Measurements from ENCODE around the gene NPY5R. TPM values are rescaled to one million over a fixed set of nuclear protein-coding genes. Genes with fewer than 3 reads are reported as not detected.

The NPY5R gene
- total RNA-seq, 1 experiment from 2014 or later = not detected

DNA sequence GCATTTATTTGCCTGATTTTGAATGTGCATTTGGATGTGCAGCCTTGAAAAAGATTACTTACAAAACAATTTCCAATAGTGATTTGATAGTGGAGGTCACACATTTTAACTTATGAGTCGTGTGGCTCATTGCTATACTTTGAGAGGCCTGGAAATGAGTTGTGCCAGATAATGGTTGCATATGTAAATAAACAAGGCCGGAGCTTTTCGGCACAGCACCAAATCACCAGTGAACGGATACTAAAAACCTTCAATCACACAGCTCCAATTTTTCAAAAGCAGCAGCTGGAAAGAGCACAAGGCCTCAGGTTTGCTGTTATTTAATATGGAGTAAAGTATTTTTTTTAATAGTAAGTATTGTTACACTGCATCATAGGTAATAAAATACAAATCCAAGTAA lies 57.2 kb downstream of the NPY5R start:
- no peaks in the 10 kb centered on the region for H3K36me3 Mint-ChIP-seq (ENCODE audit: insufficient read depth, unreplicated experiment)
- intact Hi-C loops (cut with micrococcal nuclease; ENCODE audit: unreplicated experiment) = no loop called here
- H3K27me3 Mint-ChIP-seq (ENCODE audit: insufficient read depth, unreplicated experiment) = no peaks in the 10 kb centered on the region
- Histone ChIP-seq H3K36me3 (ENCODE audit: control insufficient read depth, insufficient read depth, low read length) (no peaks in the 10 kb centered on the region), H3K4me1 (no peaks in the 10 kb centered on the region), H3K4me3 (ENCODE audit: low read depth, low read length) (no peak overlapping the region), H3K27me3 (replicated peaks; ENCODE audit: control insufficient read depth, insufficient read depth, low read length) (no peaks in the 10 kb centered on the region), H3K9me3 (no peaks in the 10 kb centered on the region)
- no peak for DNase-seq
- ChIA-PET POLR2A (no interaction called here), CTCF (no interaction called here)
- BruUV-seq (replicated peaks) = no TSS peak
- H3K4me3 Mint-ChIP-seq (ENCODE audit: unreplicated experiment) = no peak overlapping the region
- no peaks in the 10 kb centered on the region for H3K9me3 Mint-ChIP-seq (ENCODE audit: unreplicated experiment)
- TF ChIP-seq, protein P1, sequence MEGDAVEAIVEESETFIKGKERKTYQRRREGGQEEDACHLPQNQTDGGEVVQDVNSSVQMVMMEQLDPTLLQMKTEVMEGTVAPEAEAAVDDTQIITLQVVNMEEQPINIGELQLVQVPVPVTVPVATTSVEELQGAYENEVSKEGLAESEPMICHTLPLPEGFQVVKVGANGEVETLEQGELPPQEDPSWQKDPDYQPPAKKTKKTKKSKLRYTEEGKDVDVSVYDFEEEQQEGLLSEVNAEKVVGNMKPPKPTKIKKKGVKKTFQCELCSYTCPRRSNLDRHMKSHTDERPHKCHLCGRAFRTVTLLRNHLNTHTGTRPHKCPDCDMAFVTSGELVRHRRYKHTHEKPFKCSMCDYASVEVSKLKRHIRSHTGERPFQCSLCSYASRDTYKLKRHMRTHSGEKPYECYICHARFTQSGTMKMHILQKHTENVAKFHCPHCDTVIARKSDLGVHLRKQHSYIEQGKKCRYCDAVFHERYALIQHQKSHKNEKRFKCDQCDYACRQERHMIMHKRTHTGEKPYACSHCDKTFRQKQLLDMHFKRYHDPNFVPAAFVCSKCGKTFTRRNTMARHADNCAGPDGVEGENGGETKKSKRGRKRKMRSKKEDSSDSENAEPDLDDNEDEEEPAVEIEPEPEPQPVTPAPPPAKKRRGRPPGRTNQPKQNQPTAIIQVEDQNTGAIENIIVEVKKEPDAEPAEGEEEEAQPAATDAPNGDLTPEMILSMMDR (IDR thresholded peaks at IDR 0.05; ENCODE audit: insufficient read depth in 1 of 2, low read depth in 1 of 2, low read length in 1 of 2, severe bottlenecking in 1 of 2, unreplicated experiment in 1 of 2) = no peak
- H3K27ac Mint-ChIP-seq (ENCODE audit: unreplicated experiment) = no peak overlapping the region
- H3K4me1 Mint-ChIP-seq (ENCODE audit: low read depth, unreplicated experiment) = no peaks in the 10 kb centered on the region

Other genes starting within 250 kb of the NPY5R start
- 22.4 and 24.1 TPM in 2 replicates for gene NAF1, start 177.0 kb upstream of the NPY5R start, total RNA-seq (2022)
- 1.5 and 3.3 TPM in 2 replicates for gene NPY1R, start 11.3 kb upstream of the NPY5R start, total RNA-seq (2022)
- not detected in 2 replicates for gene TKTL2, start 129.9 kb downstream of the NPY5R start, total RNA-seq (2022)
- 23.7 and 31.1 TPM in 2 replicates for gene TMA16, start 150.8 kb downstream of the NPY5R start, total RNA-seq (2022)